T-cell (primary cell): Measurements from ENCODE around the gene HSD3B1. TPM values are rescaled to one million over a fixed set of nuclear protein-coding genes. Genes with fewer than 3 reads are reported as not detected.

Experiments
- ATAC-seq, 4 experiments: fragments of 200-7000 bp in 3 of 4; fragments of 150-1000 bp in 1 of 4; cut with Tn5 transposase; replicated peaks in 1 of 4; 1 replicate in 3 of 4; 2 replicates in 1 of 4; pipeline ENCODE4 v1.10.0; 2021; ENCODE audit warnings: moderate library complexity in 3 of 4, mild to moderate bottlenecking in 2 of 4, moderate number of reproducible peaks in 1 of 4
- CTCF ChIA-PET, 2 donors: fragments of 300-600 bp; sonication (Branson Sonifier 250); formaldehyde crosslinking; loops; one replicate each; lab custom pipeline; 2022; ENCODE audit warnings: antibody characterized with exemption in 2 of 2; lab: Charles Lee
- POLR2A ChIA-PET, 2 donors: fragments of 300-600 bp; sonication (Branson Sonifier 250); formaldehyde crosslinking; loops; one replicate each; lab custom pipeline; 2022; ENCODE audit warnings: antibody characterized with exemption in 2 of 2; lab: Charles Lee
- DNase-seq, 35 experiments: peaks; one replicate each; pipeline versions ENCODE4 v3.0.0 to v3.0.0-alpha.2; 2013 to 2023
- H3K27ac ChIP-seq: one replicate; pipeline ENCODE4 v1.5.1; 2013; ENCODE audit warnings: low read length
- H3K27me3 ChIP-seq, 2 experiments: replicated peaks in 1 of 2; 1 replicate in 1 of 2; 2 replicates in 1 of 2; pipeline versions ENCODE4 v1.6.1 to v1.7.0; 2013; ENCODE audit warnings: low read length in 1 of 2, mixed read lengths in 1 of 2; ENCODE audit not compliant: control insufficient read depth in 2 of 2, insufficient read depth in 2 of 2; ENCODE audit errors: extremely low read depth in 1 of 2
- H3K36me3 ChIP-seq, 2 donors: 1 replicate in 1 of 2; 2 replicates in 1 of 2; pipeline versions ENCODE4 v1.6.1 to v1.7.0; 2013; ENCODE audit warnings: low read length in 1 of 2; ENCODE audit not compliant: control insufficient read depth in 2 of 2, insufficient read depth in 1 of 2; ENCODE audit errors: extremely low read depth in 1 of 2
- H3K4me1 ChIP-seq, 2 experiments: 1 replicate in 1 of 2; 2 replicates in 1 of 2; pipeline versions ENCODE4 v1.6.1 to v1.7.0; 2013; ENCODE audit warnings: low read length in 2 of 2, mixed read lengths in 1 of 2; ENCODE audit not compliant: insufficient read depth in 2 of 2, control insufficient read depth in 1 of 2; ENCODE audit errors: extremely low read depth in 1 of 2
- H3K4me3 ChIP-seq, 2 donors: 1 replicate in 1 of 2; 2 replicates in 1 of 2; pipeline versions ENCODE4 v1.5.1 to v1.7.0; 2013; ENCODE audit warnings: mild to moderate bottlenecking in 2 of 2, low read length in 1 of 2, moderate library complexity in 1 of 2; ENCODE audit not compliant: control insufficient read depth in 1 of 2; ENCODE audit errors: extremely low read depth in 1 of 2
- H3K9me3 ChIP-seq: 2 replicates; pipeline ENCODE4 v1.7.0; 2013
- H3K27ac Mint-ChIP-seq, 2 donors: one replicate each; pipeline ENCODE4 v1.8.0; 2020 to 2021; ENCODE audit warnings: mild to moderate bottlenecking in 2 of 2, mixed read lengths in 2 of 2
- H3K27me3 Mint-ChIP-seq, 2 donors: one replicate each; pipeline ENCODE4 v1.8.0; 2021 to 2022; ENCODE audit warnings: mixed read lengths in 2 of 2
- H3K36me3 Mint-ChIP-seq: one replicate; pipeline ENCODE4 v1.8.0; 2021; ENCODE audit warnings: mixed read lengths
- H3K4me1 Mint-ChIP-seq, 3 donors: one replicate each; pipeline ENCODE4 v1.8.0; 2020 to 2022; ENCODE audit warnings: mixed read lengths in 3 of 3, mild to moderate bottlenecking in 1 of 3
- H3K4me3 Mint-ChIP-seq, 3 donors: one replicate each; pipeline ENCODE4 v1.8.0; 2020 to 2022; ENCODE audit warnings: mild to moderate bottlenecking in 3 of 3, mixed read lengths in 3 of 3, moderate library complexity in 3 of 3
- H3K9me3 Mint-ChIP-seq, 3 donors: one replicate each; pipeline ENCODE4 v1.8.0; 2020 to 2022; ENCODE audit warnings: mixed read lengths in 3 of 3
- WGBS: methylation state at CpG from one replicate; pipeline ENCODE4 v1.1.5; 2013; ENCODE audit warnings: missing lambda C conversion rate; ENCODE audit not compliant: insufficient coverage; 5-methylcytosine and 5-hydroxymethylcytosine counted together
- total RNA-seq, 35 experiments: library from RNA in 6 of 35; stranded (reverse) in 6 of 35; fragments of 120-200 nt in 1 of 35; gene quantifications; one replicate each; pipeline versions ENCODE4 v1.2.1 to v1.2.4 and lab custom pipeline; 2013 to 2026

HSD3B1 gene
- total RNA-seq, 5 donors from 2014 or later (not counting 1 experiment from before 2014, with no cell fraction given), result not detected

GRCh38 chr1:119485201-119485600 is 21.8 kb upstream of the HSD3B1 start:
- DNase-seq, result no peak
- no peak overlapping the region for H3K27ac Mint-ChIP-seq
- H3K9me3 Mint-ChIP-seq, result no peaks in the 10 kb centered on the region
- H3K27me3 Mint-ChIP-seq, result peaks cover 3 to 24% of the 10 kb centered on the region in 2 donors
- no peaks in the 10 kb centered on the region for H3K36me3 Mint-ChIP-seq
- Histone ChIP-seq H3K4me3 (no peak overlapping the region), H3K27me3 (no peaks in the 10 kb centered on the region), H3K9me3 (no peaks in the 10 kb centered on the region), H3K36me3 (no peaks in the 10 kb centered on the region), H3K27ac (no peak overlapping the region), H3K4me1 (no peaks in the 10 kb centered on the region)
- no peak for ATAC-seq
- ChIA-PET CTCF (no interaction called here), POLR2A (no interaction called here)
- WGBS, result 62% methylated on average over 2 of the region's 4 CpGs
- no peaks in the 10 kb centered on the region for H3K4me1 Mint-ChIP-seq
- no peak overlapping the region for H3K4me3 Mint-ChIP-seq

- ATAC-seq (no peak), DNase-seq (no peak)
- Mint-ChIP-seq H3K36me3 (no peaks in the 10 kb centered on the region), H3K9me3 (no peaks in the 10 kb centered on the region), H3K27ac (no peak overlapping the region), H3K4me3 (no peak overlapping the region), H3K4me1 (no peaks in the 10 kb centered on the region), H3K27me3 (peaks cover 3 to 21% of the 10 kb centered on the region in 2 donors)
- Histone ChIP-seq H3K4me3 (no peak overlapping the region), H3K4me1 (no peaks in the 10 kb centered on the region), H3K27me3 (no peaks in the 10 kb centered on the region), H3K9me3 (no peaks in the 10 kb centered on the region), H3K27ac (no peak overlapping the region), H3K36me3 (no peaks in the 10 kb centered on the region)
- WGBS, result 61% methylated on average over 4 of the region's 4 CpGs
- ChIA-PET CTCF (no interaction called here), POLR2A (no interaction called here)
Measured at GRCh38 chr1:119488216-119488615, 18.8 kb upstream of the HSD3B1 start.

GRCh38 chr1:119489201-119489600 is 17.8 kb upstream of the HSD3B1 start:
- H3K4me1 ChIP-seq, result no peaks in the 10 kb centered on the region
- H3K36me3 ChIP-seq, result no peaks in the 10 kb centered on the region
- Mint-ChIP-seq H3K9me3 (no peaks in the 10 kb centered on the region), H3K27me3 (peaks cover 3 to 20% of the 10 kb centered on the region in 2 donors), H3K4me1 (no peaks in the 10 kb centered on the region), H3K4me3 (no peak overlapping the region), H3K36me3 (no peaks in the 10 kb centered on the region), H3K27ac (no peak overlapping the region)
- no peaks in the 10 kb centered on the region for H3K27me3 ChIP-seq
- H3K4me3 ChIP-seq, result no peak overlapping the region
- CTCF ChIA-PET, result no interaction called here
- ATAC-seq, result no peak
- H3K27ac ChIP-seq, result no peak overlapping the region
- POLR2A ChIA-PET, result no interaction called here
- H3K9me3 ChIP-seq, result no peaks in the 10 kb centered on the region
- WGBS, result 80% methylated on average over 1 of the region's 2 CpGs
- DNase-seq, result no peak

DNA sequence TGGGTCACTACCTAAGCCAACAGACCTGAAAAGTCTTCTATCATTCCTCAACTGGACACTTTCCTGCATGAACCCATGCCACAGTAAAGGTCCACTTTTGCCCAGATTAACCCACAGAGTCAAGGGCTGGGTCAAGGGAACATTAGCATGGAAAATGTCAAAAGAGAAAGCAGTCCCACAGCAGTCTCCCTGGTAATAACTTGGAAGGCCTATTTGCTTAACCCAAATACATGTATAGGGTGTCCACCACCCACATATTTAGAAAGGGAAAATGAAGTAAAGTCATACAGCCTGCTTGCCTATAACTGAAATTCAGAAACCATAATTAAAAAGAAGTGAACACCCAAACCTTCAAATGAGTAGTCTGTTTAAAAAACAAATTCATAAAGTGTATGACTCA is 16.1 kb upstream of the HSD3B1 start:
- Mint-ChIP-seq H3K9me3 (peaks cover 0 to 4% (median 0%) of the 10 kb centered on the region in 3 donors), H3K27ac (no peak overlapping the region), H3K36me3 (no peaks in the 10 kb centered on the region), H3K4me1 (no peaks in the 10 kb centered on the region), H3K4me3 (no peak overlapping the region), H3K27me3 (peaks cover 3 to 20% of the 10 kb centered on the region in 2 donors)
- POLR2A ChIA-PET, result no interaction called here
- H3K36me3 ChIP-seq, result no peaks in the 10 kb centered on the region
- H3K27ac ChIP-seq, result no peak overlapping the region
- DNase-seq (no peak), ATAC-seq (no peak)
- H3K4me1 ChIP-seq, result no peaks in the 10 kb centered on the region
- no peaks in the 10 kb centered on the region for H3K27me3 ChIP-seq
- H3K4me3 ChIP-seq, result no peak overlapping the region
- H3K9me3 ChIP-seq, result no peaks in the 10 kb centered on the region
- CTCF ChIA-PET, result no interaction called here

DNA sequence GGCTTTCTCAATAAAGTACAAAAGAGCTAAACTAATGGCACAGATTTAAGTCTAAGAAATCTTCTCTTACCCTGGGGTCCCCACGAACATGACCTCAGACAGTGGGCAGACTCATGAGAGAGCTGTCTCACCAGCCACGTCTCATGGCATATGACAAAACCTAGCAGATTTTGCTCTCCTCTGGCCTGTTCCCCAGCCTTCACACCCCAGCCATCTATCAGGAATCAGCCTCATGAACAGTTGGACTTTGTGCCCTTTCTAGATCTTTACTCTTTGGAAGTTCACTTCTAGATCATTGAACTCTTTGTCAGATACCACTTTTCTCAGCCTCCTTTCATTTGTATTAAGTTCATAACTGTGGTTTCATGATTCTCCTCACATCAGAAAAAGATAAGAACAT is 14.2 kb upstream of the HSD3B1 start:
- Mint-ChIP-seq H3K4me1 (no peaks in the 10 kb centered on the region), H3K4me3 (no peak overlapping the region), H3K27ac (no peak overlapping the region), H3K36me3 (no peaks in the 10 kb centered on the region), H3K9me3 (peaks cover 0 to 9% (median 4%) of the 10 kb centered on the region in 3 donors), H3K27me3 (peaks cover 0 to 18% of the 10 kb centered on the region in 2 donors)
- no peak for ATAC-seq
- H3K36me3 ChIP-seq, result no peaks in the 10 kb centered on the region
- no peak for DNase-seq
- no peaks in the 10 kb centered on the region for H3K4me1 ChIP-seq
- H3K27me3 ChIP-seq, result peaks cover 0 to 5% of the 10 kb centered on the region in 2 experiments
- no peaks in the 10 kb centered on the region for H3K9me3 ChIP-seq
- POLR2A ChIA-PET, result no interaction called here
- CTCF ChIA-PET, result interaction anchor here in 1 of 2 donors (0.6 kb wide), 1 partner anchor 247 kb away, joined by 3 read pairs; no protein-coding TSS in a partner anchor
- H3K27ac ChIP-seq, result no peak overlapping the region
- H3K4me3 ChIP-seq, result no peak overlapping the region
- WGBS, result 72% methylated on average over 2 of the region's 2 CpGs

- ATAC-seq (no peak), DNase-seq (no peak)
- no peaks in the 10 kb centered on the region for H3K27me3 ChIP-seq
- H3K9me3 ChIP-seq, result no peaks in the 10 kb centered on the region
- no peaks in the 10 kb centered on the region for H3K36me3 Mint-ChIP-seq
- H3K4me1 Mint-ChIP-seq, result no peaks in the 10 kb centered on the region
- no peak overlapping the region for H3K27ac ChIP-seq
- no peak overlapping the region for H3K4me3 Mint-ChIP-seq
- no peaks in the 10 kb centered on the region for H3K27me3 Mint-ChIP-seq
- no peaks in the 10 kb centered on the region for H3K36me3 ChIP-seq
- peaks cover 3 to 11% (median 3%) of the 10 kb centered on the region in 3 donors for H3K9me3 Mint-ChIP-seq
- H3K4me3 ChIP-seq, result no peak overlapping the region
- WGBS, result 83% methylated on average over 1 of the region's 4 CpGs
- no peak overlapping the region for H3K27ac Mint-ChIP-seq
- no peaks in the 10 kb centered on the region for H3K4me1 ChIP-seq
- ChIA-PET CTCF (interaction anchor here in 1 of 2 donors (0.6 kb wide), 1 partner anchor 179 kb away, joined by 3 read pairs; no protein-coding TSS in a partner anchor), POLR2A (no interaction called here)
Measured at GRCh38 chr1:119504831-119505230, 2.2 kb upstream of the HSD3B1 start.

GRCh38 chr1:119510046-119510445 is 3.0 kb downstream of the HSD3B1 start:
- POLR2A ChIA-PET, result no interaction called here
- peaks cover 0 to 4% (median 0%) of the 10 kb centered on the region in 3 donors for H3K9me3 Mint-ChIP-seq

More at GRCh38 chr1:119510046-119510445, 3.0 kb downstream of the HSD3B1 start:
- H3K4me3 ChIP-seq, result no peak overlapping the region
- CTCF ChIA-PET, result no interaction called here
- no peaks in the 10 kb centered on the region for H3K9me3 ChIP-seq
- no peak overlapping the region for H3K27ac ChIP-seq
- H3K27me3 ChIP-seq, result no peaks in the 10 kb centered on the region
- peaks cover 1 to 8% of the 10 kb centered on the region in 2 donors for H3K27me3 Mint-ChIP-seq
- H3K36me3 ChIP-seq, result no peaks in the 10 kb centered on the region
- H3K4me1 ChIP-seq, result no peaks in the 10 kb centered on the region
- no peak overlapping the region for H3K4me3 Mint-ChIP-seq
- no peaks in the 10 kb centered on the region for H3K4me1 Mint-ChIP-seq
- no peak overlapping the region for H3K27ac Mint-ChIP-seq
- H3K36me3 Mint-ChIP-seq, result no peaks in the 10 kb centered on the region
- no peak for DNase-seq
- no peak for ATAC-seq
- 60% methylated on average over 1 of the region's 2 CpGs for WGBS
